ENCODE results near the gene TBC1D9B.

GRCh38 chr5:179886190-179886911, 21.3 kb downstream of the TBC1D9B start:
- TF ChIP-seq CTCF (IDR thresholded peaks at IDR 0.05) (no peak), POLR2A (IDR thresholded peaks at IDR 0.05) (no peak)

Data from vagina (tissue), 2 donors.